Measurements from ENCODE around the gene ZSCAN10.

DNA sequence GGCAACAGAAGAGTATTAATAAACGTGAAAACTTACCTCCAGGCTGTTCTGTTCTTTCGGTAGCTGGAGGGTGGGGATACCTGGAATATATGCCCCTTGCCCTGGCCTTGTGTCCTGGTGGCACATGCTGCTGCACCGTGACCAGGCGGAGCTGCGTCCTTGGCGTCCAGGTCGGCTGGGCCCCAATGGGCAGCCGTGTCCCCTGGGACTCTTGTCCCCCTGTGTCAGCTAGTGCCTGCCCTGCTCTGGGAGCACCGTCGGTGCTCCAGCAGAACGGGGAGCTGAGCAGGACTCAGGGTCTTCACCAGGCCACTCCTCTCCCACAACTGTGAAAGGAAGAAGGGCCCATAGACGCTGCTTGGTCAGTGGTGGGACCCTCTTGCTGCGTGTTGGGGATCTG lies 43.7 kb upstream of the ZSCAN10 start:
- no peak for TF ChIP-seq POLR2A (IDR thresholded peaks at IDR 0.05)
- TF ChIP-seq POLR2AphosphoS5 (IDR thresholded peaks at IDR 0.05) = no peak
- no peak for TF ChIP-seq CTCF (IDR thresholded peaks at IDR 0.05 in 8 of 11, conservative IDR thresholded peaks at IDR 0.05 in 3 of 11)

All from spleen (tissue), 7 donors.